ENCODE measurements around the gene KRTAP19-3. TPM values are rescaled to one million over a fixed set of nuclear protein-coding genes. Genes with fewer than 3 reads are reported as not detected.

Gene KRTAP19-3
- polyA plus RNA-seq, 4 donors: not detected

Other genes starting within 250 kb of the KRTAP19-3 start
- gene KRTAP24-1, start 209.1 kb downstream of the KRTAP19-3 start, polyA plus RNA-seq (ENCODE audit: insufficient read length in 4 of 4): not detected
- gene KRTAP25-1, start 202.5 kb downstream of the KRTAP19-3 start, polyA plus RNA-seq (ENCODE audit: insufficient read length in 4 of 4): not detected
- gene KRTAP26-1, start 171.7 kb downstream of the KRTAP19-3 start, polyA plus RNA-seq (ENCODE audit: insufficient read length in 4 of 4): not detected
- gene KRTAP27-1, start 154.3 kb downstream of the KRTAP19-3 start, polyA plus RNA-seq (ENCODE audit: insufficient read length in 4 of 4): not detected
- gene KRTAP23-1, start 143.4 kb downstream of the KRTAP19-3 start, polyA plus RNA-seq (ENCODE audit: insufficient read length in 4 of 4): not detected
- not detected for gene KRTAP13-2, start 119.7 kb downstream of the KRTAP19-3 start, polyA plus RNA-seq (ENCODE audit: insufficient read length in 4 of 4)
- not detected for gene KRTAP13-1, start 96.0 kb downstream of the KRTAP19-3 start, polyA plus RNA-seq (ENCODE audit: insufficient read length in 4 of 4)
- not detected for gene KRTAP13-3, start 66.1 kb downstream of the KRTAP19-3 start, polyA plus RNA-seq (ENCODE audit: insufficient read length in 4 of 4)
- not detected for gene KRTAP13-4, start 61.8 kb downstream of the KRTAP19-3 start, polyA plus RNA-seq (ENCODE audit: insufficient read length in 4 of 4)
- not detected for gene KRTAP15-1, start 51.7 kb downstream of the KRTAP19-3 start, polyA plus RNA-seq (ENCODE audit: insufficient read length in 4 of 4)
- gene KRTAP19-1, start 11.6 kb downstream of the KRTAP19-3 start, polyA plus RNA-seq (ENCODE audit: insufficient read length in 4 of 4): not detected
- gene KRTAP19-2, start 4.6 kb downstream of the KRTAP19-3 start, polyA plus RNA-seq (ENCODE audit: insufficient read length in 4 of 4): not detected
- gene KRTAP19-4, start 5.2 kb upstream of the KRTAP19-3 start, polyA plus RNA-seq (ENCODE audit: insufficient read length in 4 of 4): not detected
- not detected for gene KRTAP19-5, start 10.1 kb upstream of the KRTAP19-3 start, polyA plus RNA-seq (ENCODE audit: insufficient read length in 4 of 4)
- gene KRTAP19-6, start 49.9 kb upstream of the KRTAP19-3 start, polyA plus RNA-seq (ENCODE audit: insufficient read length in 4 of 4): not detected
- gene KRTAP19-7, start 69.3 kb upstream of the KRTAP19-3 start, polyA plus RNA-seq (ENCODE audit: insufficient read length in 4 of 4): not detected
- not detected for gene KRTAP22-2, start 98.4 kb upstream of the KRTAP19-3 start, polyA plus RNA-seq (ENCODE audit: insufficient read length in 4 of 4)
- gene KRTAP6-3, start 100.4 kb upstream of the KRTAP19-3 start, polyA plus RNA-seq (ENCODE audit: insufficient read length in 4 of 4): not detected
- not detected for gene KRTAP6-2, start 106.9 kb upstream of the KRTAP19-3 start, polyA plus RNA-seq (ENCODE audit: insufficient read length in 4 of 4)
- not detected for gene KRTAP22-1, start 109.1 kb upstream of the KRTAP19-3 start, polyA plus RNA-seq (ENCODE audit: insufficient read length in 4 of 4)
- gene KRTAP6-1, start 121.9 kb upstream of the KRTAP19-3 start, polyA plus RNA-seq (ENCODE audit: insufficient read length in 4 of 4): not detected
- not detected for gene KRTAP20-1, start 124.4 kb upstream of the KRTAP19-3 start, polyA plus RNA-seq (ENCODE audit: insufficient read length in 4 of 4)
- gene KRTAP20-4, start 128.6 kb upstream of the KRTAP19-3 start, polyA plus RNA-seq (ENCODE audit: insufficient read length in 4 of 4): not detected
- not detected for gene KRTAP20-2, start 143.2 kb upstream of the KRTAP19-3 start, polyA plus RNA-seq (ENCODE audit: insufficient read length in 4 of 4)
- gene KRTAP20-3, start 150.9 kb upstream of the KRTAP19-3 start, polyA plus RNA-seq (ENCODE audit: insufficient read length in 4 of 4): not detected
- not detected for gene KRTAP21-3, start 226.8 kb upstream of the KRTAP19-3 start, polyA plus RNA-seq (ENCODE audit: insufficient read length in 4 of 4)

Data from left renal cortex interstitium (tissue), 4 donors.